A549 (cell line): ENCODE measurements around the gene RNF186. TPM values are rescaled to one million over a fixed set of nuclear protein-coding genes. Genes with fewer than 3 reads are reported as not detected.
A peak's percentile ranks its signal among the peaks of the same experiment; 100 is the strongest.
"Not testable (repeated sequence)": the region's sequence is repeated elsewhere in the genome, so short reads cannot be mapped to it uniquely, and the experiment has no call there.

ENCODE experiments used
- ATAC-seq, 2 experiments: fragments of 200-7000 bp in 1 of 2; fragments of >200 bp in 1 of 2; cut with Nextera tagmentation in 1 of 2; cut with Tn5 transposase in 1 of 2; 3 replicates each; pipeline versions ENCODE4 v1.8.0 to v1.9.1; 2018 to 2020; ENCODE audit warnings: mild to moderate bottlenecking in 1 of 2, moderate library complexity in 1 of 2
- CTCF ChIA-PET: fragments of 300-600 bp; sonication (Branson Sonifier 250); formaldehyde crosslinking; extraction: SDS; loops from one replicate; lab custom pipeline; 2021; ENCODE audit warnings: antibody characterized with exemption, inconsistent platforms; lab: Yijun Ruan, JAX
- POLR2A ChIA-PET: fragments of 350-600 bp; formaldehyde crosslinking; extraction: SDS; loops from one replicate; lab custom pipeline; 2021; ENCODE audit warnings: antibody characterized with exemption, inconsistent platforms; lab: Yijun Ruan, JAX
- DNase-seq, 2 experiments: peaks; one replicate each; pipeline versions ENCODE4 v3.0.0 to v3.0.0-alpha.2; 2011 to 2016; ENCODE audit warnings: low read depth in 1 of 2, low spot score in 1 of 2
- FAIRE-seq: peaks from 2 replicates; lab custom pipeline; 2011; peaks lifted over from hg19 to GRCh38; lab: Jason Lieb, UNC
- H3K27ac ChIP-seq, 2 experiments: fragments of >200 bp; sonication (Bioruptor Twin); formaldehyde crosslinking; 3 replicates each; pipeline ENCODE4 v1.5.1; 2016 to 2017
- H3K4me1 ChIP-seq: fragments of >200 bp; sonication (Bioruptor Twin); formaldehyde crosslinking; 3 replicates; pipeline ENCODE4 v1.6.1; 2016
- H3K4me2 ChIP-seq: fragments of >200 bp; sonication (Bioruptor Twin); formaldehyde crosslinking; 3 replicates; pipeline ENCODE4 v1.6.1; 2016
- H3K4me3 ChIP-seq: fragments of >200 bp; sonication (Bioruptor Twin); formaldehyde crosslinking; 3 replicates; pipeline ENCODE4 v1.5.1; 2016
- H3K9me3 ChIP-seq: fragments of >200 bp; sonication (Bioruptor Twin); formaldehyde crosslinking; 3 replicates; pipeline ENCODE4 v1.6.1; 2016
- BCL3 ChIP-seq: fragments of >200 bp; sonication (Bioruptor Twin); formaldehyde crosslinking; IDR thresholded peaks from 3 replicates; pipeline ENCODE4 v1.6.1; 2016
- CEBPB ChIP-seq, 2 experiments: fragments of >200 bp in 1 of 2; sonication (Bioruptor Twin) in 1 of 2; formaldehyde crosslinking in 1 of 2; IDR thresholded peaks; 2 replicates each; pipeline ENCODE4 v1.6.1; 2012 to 2016
- EP300 ChIP-seq, 2 experiments: fragments of >200 bp; sonication (Bioruptor Twin); formaldehyde crosslinking; IDR thresholded peaks; 2 replicates in 1 of 2; 3 replicates in 1 of 2; pipeline ENCODE4 v1.6.1; 2016 to 2017
- FOXS1 ChIP-seq: fragments of 250-450 bp; sonication (Bioruptor Pico); IDR thresholded peaks from 2 replicates; pipeline ENCODE4 v1.5.0; 2020; ENCODE audit warnings: mild to moderate bottlenecking, moderate library complexity
- HES2 ChIP-seq: fragments of >200 bp; sonication (Bioruptor Twin); formaldehyde crosslinking; IDR thresholded peaks from 2 replicates; pipeline ENCODE4 v1.6.1; 2016
- HEYL ChIP-seq: fragments of 250-450 bp; sonication (Bioruptor Pico); IDR thresholded peaks from 2 replicates; pipeline ENCODE4 v1.8.0; 2021; ENCODE audit warnings: mild to moderate bottlenecking, moderate library complexity
- HOXA7 ChIP-seq: fragments of 250-450 bp; sonication (Bioruptor Pico); IDR thresholded peaks from 2 replicates; pipeline ENCODE4 v1.5.0; 2020; ENCODE audit warnings: mild to moderate bottlenecking, moderate library complexity
- HOXB5 ChIP-seq: fragments of 250-450 bp; sonication (Bioruptor Pico); IDR thresholded peaks from 2 replicates; pipeline ENCODE4 v1.5.0; 2020; ENCODE audit warnings: mild to moderate bottlenecking, moderate library complexity
- MAFK ChIP-seq: fragments of 450-650 bp; IDR thresholded peaks from 2 replicates; pipeline ENCODE4 v1.6.1; 2014; ENCODE audit not compliant: partially characterized antibody
- MYC ChIP-seq: IDR thresholded peaks from 2 replicates; pipeline ENCODE4 v1.6.1; 2012; ENCODE audit warnings: mild to moderate bottlenecking, inconsistent platforms, low read length, improper control_type of control experiment, borderline replicate concordance
- RARB ChIP-seq: fragments of 250-450 bp; sonication (Bioruptor Pico); IDR thresholded peaks from 2 replicates; pipeline ENCODE4 v1.8.0; 2021; ENCODE audit warnings: mild to moderate bottlenecking, moderate library complexity
- RCOR1 ChIP-seq: fragments of 150-350 bp; IDR thresholded peaks from 2 replicates; pipeline ENCODE4 v1.6.1; 2014; ENCODE audit warnings: antibody characterized with exemption, low read length, low read depth
- RNF2 ChIP-seq: fragments of 200-600 bp; sonication (generic); IDR thresholded peaks from 2 replicates; pipeline ENCODE4 v1.6.1; 2016; ENCODE audit warnings: low read depth, mild to moderate bottlenecking, antibody characterized with exemption, moderate library complexity, borderline replicate concordance
- USF2 ChIP-seq: fragments of 450-650 bp; IDR thresholded peaks from 2 replicates; pipeline ENCODE4 v1.6.1; 2014; ENCODE audit warnings: antibody characterized with exemption
- ZSCAN20 ChIP-seq: fragments of 250-450 bp; sonication (Bioruptor Pico); IDR thresholded peaks from 2 replicates; pipeline ENCODE4 v1.8.0; 2022; ENCODE audit warnings: mild to moderate bottlenecking, moderate library complexity
- WGBS: methylation state at CpG from one replicate; pipeline ENCODE4 v1.1.6; 2017; ENCODE audit errors: missing lambda C conversion rate; 5-methylcytosine and 5-hydroxymethylcytosine counted together
- polyA plus RNA-seq, 4 experiments: library from polyadenylated mRNA; depleted of rRNA in 3 of 4; stranded (reverse); fragments of >200 nt; fragmentation: RNase III in 1 of 4; extraction: RNeasy Plus Mini Kit Qiagen cat#74134 plus additional on column Dnase treatment in 1 of 4; gene quantifications; 2 replicates in 3 of 4; 3 replicates in 1 of 4; pipeline ENCODE4 v1.2.3, GENCODE V29; 2011 to 2017

RNF186 gene
- polyA plus RNA-seq, 2 of the 4 experiments (the other 2 are of a cell fraction): not detected

GRCh38 chr1:19794583-19794982, 20.5 kb downstream of the RNF186 start:
- Histone ChIP-seq H3K4me3 (no peak overlapping the region), H3K27ac (no peak overlapping the region), H3K9me3 (no peaks in the 10 kb centered on the region), H3K4me1 (peaks cover 7% of the 10 kb centered on the region; the same call in 1 of the 3 replicates), H3K4me2 (no peak overlapping the region)
- ChIA-PET POLR2A (no interaction called here), CTCF (no interaction called here)
- FAIRE-seq (no peak), ATAC-seq (no peak), DNase-seq (no peak)
- no peak for TF ChIP-seq HES2
- no peak for TF ChIP-seq HOXB5 (CRISPR knock-in tag)
- TF ChIP-seq CEBPB (IDR thresholded peaks at IDR 0.05): no peak
- no peak for TF ChIP-seq RNF2
- no peak for TF ChIP-seq HOXA7
- no peak for TF ChIP-seq USF2
- WGBS: 69% methylated on average over 4 of the region's 4 CpGs

- Histone ChIP-seq H3K4me1 (no peaks in the 10 kb centered on the region), H3K4me2 (no peak overlapping the region), H3K27ac (no peak overlapping the region), H3K4me3 (no peak overlapping the region), H3K9me3 (no peaks in the 10 kb centered on the region)
- DNase-seq (no peak), FAIRE-seq (no peak), ATAC-seq (no peak)
- ChIA-PET POLR2A (no interaction called here), CTCF (no interaction called here)
- TF ChIP-seq HEYL (CRISPR knock-in tag) (no peak), RCOR1 (no peak), BCL3 (no peak), ZSCAN20 (CRISPR knock-in tag) (no peak)
- 75% methylated on average over 6 of the region's 6 CpGs for WGBS
Observed at GRCh38 chr1:19793360-19794046, 21.6 kb downstream of the RNF186 start.

GRCh38 chr1:19792237-19793002, 22.7 kb downstream of the RNF186 start:
- ChIA-PET POLR2A (no interaction called here), CTCF (no interaction called here)
- H3K9me3 ChIP-seq: no peaks in the 10 kb centered on the region
- 90% methylated on average over 3 of the region's 4 CpGs for WGBS
- no peaks in the 10 kb centered on the region for H3K4me1 ChIP-seq
- ATAC-seq: no peak
- H3K4me3 ChIP-seq: no peak overlapping the region
- no peak for DNase-seq
- no peak overlapping the region for H3K27ac ChIP-seq
- TF ChIP-seq EP300 (IDR thresholded peaks at IDR 0.05): no peak
- no peak for TF ChIP-seq RARB (CRISPR knock-in tag)
- TF ChIP-seq MYC: no peak
- peak; percentile 95 for TF ChIP-seq MAFK
- no peak for TF ChIP-seq FOXS1 (CRISPR knock-in tag)
- FAIRE-seq: no peak
- no peak overlapping the region for H3K4me2 ChIP-seq

- H3K4me2 ChIP-seq, H3K4me1 ChIP-seq, ATAC-seq, H3K27ac ChIP-seq, H3K4me3 ChIP-seq, H3K9me3 ChIP-seq, POLR2A ChIA-PET, FAIRE-seq, CTCF ChIA-PET, DNase-seq: not testable (repeated sequence)
- WGBS: 90% methylated on average over 9 of the region's 9 CpGs
Observed at GRCh38 chr1:19790061-19790975, 24.8 kb downstream of the RNF186 start.
